HuH-7.5 (cell line): ENCODE measurements around the gene CEP162.
"Not testable (repeated sequence)": the region's sequence is repeated elsewhere in the genome, so short reads cannot be mapped to it uniquely, and the experiment has no call there.

Experiments used
- DNase-seq: peaks from one replicate; pipeline ENCODE4 v3.0.0; 2011; ENCODE audit warnings: low spot score

CEP162 gene

GRCh38 chr6:84089081-84089480 lies 138.4 kb downstream of the CEP162 start:
- DNase-seq, result no peak

DNA sequence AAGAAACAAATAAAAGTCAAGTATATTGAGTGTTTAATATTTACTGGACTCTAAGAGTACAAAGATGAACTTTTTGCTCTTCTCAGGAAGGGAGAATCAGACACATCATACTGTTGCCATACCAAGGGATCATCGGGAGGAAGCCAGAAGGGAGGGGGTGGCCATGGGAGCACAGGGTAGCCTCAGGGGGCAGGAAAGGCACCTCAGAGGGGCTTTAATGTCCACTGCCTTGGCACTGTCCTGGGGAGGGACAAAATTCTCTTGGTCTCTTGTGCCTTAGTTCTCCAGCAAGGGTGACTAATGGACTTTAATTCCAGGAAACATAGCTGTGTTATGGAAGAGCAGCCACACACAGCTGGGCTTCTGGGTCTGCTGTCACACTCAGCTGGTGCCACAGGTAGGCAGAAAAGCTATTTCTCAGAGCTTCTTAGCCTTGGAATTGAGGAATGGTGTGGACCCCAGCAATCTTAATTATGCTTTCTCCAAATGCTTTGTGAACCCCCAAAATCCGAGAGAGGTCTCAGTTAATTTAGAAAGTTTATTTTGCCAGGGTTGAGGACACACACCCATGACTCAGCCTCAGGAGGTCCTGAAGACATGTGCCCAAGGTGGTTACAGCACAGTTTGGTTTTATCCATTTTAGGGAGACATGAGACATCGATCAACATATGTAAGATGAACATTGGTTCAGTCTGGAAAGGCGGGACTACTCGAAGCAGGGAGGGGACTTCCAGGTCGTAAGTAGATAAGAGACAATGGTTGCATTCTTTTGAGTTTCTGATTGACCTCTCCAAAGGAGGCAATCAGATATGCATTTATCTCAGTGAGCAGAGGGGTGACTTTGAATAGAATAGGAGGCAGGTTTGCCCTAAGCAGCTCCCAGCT lies 140.7 kb downstream of the CEP162 start:
- no peak for DNase-seq

DNA sequence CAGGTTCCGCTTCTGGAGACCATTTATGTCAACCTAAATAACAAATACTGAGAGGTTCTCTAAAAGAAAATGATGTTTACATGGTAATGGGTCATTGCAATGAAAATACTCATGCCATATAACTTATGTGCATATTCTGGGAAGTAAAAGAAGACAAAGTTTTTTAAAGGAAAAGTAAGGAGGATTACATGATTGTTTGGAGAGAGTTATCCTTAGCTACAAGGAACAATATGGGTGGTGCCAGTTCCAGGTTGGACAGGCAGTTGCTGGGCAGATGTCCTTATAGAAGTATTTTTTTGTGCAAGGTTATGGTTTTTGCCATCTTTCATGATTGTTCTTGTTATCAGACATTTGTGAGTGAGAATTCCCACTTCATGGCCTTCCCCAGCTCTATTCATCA lies 141.4 kb downstream of the CEP162 start:
- DNase-seq, result no peak

DNA sequence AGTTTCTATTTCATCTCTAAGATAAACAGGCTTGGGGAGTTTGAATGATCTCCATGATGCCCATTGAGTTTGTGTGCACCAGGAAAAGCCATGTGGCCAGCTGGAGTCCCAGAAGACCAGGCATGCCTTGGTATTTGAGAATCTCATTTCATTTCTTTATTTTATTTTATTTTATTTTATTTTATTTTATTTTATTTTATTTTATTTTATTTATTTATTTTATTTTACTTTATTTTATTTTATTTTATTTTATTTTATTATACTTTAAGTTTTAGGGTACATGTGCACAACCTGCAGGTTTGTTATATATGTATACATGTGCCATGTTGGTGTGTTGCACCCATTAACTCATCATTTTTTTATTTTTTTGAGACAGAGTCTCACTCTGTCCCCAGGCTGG lies 142.7 kb downstream of the CEP162 start:
- not testable (repeated sequence) for DNase-seq

DNA sequence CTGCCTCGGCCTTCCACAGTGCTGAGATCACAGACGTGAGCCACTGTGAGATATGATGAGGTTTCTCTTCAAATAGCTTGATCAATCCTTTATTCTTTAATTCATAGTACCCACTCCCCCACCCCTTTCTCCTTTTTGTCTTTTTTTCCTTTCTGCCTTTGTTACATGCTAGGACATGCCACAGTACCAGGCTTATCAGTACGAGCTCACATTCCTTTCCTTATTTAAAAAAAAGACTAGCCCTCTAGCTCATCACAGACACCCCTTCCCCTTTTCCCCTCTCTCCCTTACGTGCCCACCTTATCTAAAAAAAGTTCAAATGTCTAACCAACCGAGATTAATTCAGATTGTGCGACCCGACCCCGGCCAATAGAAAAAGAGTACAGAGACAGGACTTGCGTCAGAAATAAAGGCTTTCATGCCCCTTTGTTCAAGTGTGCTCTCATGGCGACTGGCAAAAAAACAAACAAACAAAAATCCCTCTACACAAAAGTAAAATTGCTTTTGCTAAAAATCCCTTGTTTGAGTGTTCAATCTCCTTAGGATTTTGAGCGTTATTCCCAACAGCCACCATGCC lies 144.7 kb downstream of the CEP162 start:
- DNase-seq, result no peak

DNA sequence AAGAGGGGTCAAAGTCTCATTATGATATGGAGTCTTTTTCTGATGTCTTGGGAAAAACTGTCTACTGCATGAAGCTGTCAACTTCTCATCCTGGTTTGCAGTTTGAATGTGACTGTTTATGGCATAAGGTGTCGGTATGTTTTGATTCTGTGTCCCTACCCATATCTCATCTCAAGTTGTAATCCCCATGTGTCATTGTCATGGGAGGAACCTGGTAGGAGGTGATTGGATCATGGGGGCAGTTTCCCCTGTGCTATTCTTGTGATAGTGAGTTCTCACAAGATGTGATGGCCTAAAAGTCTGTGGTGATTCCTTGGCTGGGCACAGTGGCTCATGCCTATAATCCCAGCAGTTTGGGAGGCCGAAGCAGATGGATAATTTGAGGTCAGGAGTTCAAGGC lies 146.2 kb downstream of the CEP162 start:
- no peak for DNase-seq

DNA sequence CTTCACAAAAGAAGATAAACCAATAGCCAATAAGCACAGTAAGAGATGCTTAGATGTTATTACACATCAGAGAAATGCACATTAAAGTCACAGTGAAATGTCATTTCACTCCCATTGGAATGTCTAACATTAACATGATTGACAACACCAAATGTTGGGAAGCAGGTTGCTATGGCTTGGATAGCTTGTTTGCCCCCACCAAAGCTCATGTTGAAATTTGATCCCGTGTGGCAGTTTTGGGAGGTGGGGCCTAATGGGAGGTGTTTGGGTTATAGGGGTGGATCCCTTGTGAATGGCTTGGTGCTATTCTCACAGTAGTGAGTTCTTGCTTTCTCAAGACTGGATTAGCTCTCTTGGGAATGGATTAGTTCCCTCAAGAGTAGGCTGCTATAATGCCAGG lies 149.1 kb downstream of the CEP162 start:
- DNase-seq, result no peak

- DNase-seq, result no peak
These were observed 149.8 kb downstream of the CEP162 start for GRCh38 chr6:84077645-84078044.

- DNase-seq, result no peak
These were observed 152.3 kb downstream of the CEP162 start for GRCh38 chr6:84074988-84075781.
